ENCODE results near the gene AFF2. TPM values are rescaled to one million over a fixed set of nuclear protein-coding genes. Genes with fewer than 3 reads are reported as not detected.

AFF2 gene
- total RNA-seq, 1 experiment from 2014 or later, result 0.19 TPM

DNA sequence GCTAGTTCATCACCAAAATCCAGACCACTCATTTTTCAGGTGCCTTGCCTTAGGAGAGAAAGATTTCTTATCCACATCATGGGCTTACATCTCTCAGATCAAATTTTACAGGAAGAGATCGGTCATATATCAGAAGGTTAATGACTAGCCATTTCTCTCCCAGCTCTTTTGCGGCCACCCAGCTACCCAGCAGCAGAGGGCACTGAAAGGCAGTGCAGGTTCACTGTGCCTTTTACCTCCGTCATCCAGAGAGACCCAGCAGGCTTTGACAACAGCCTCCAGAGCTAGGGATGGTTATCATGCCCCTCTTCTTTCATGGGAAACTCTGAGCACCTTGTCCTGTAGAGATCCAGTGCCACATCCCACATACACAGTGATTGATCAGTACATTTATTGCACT, 384.8 kb downstream of the AFF2 start:
- no peaks in the 10 kb centered on the region for H3K9me3 Mint-ChIP-seq (ENCODE audit: unreplicated experiment)
- H3K27me3 Mint-ChIP-seq (ENCODE audit: insufficient read depth, unreplicated experiment), result no peaks in the 10 kb centered on the region
- no peaks in the 10 kb centered on the region for H3K4me1 Mint-ChIP-seq (ENCODE audit: insufficient read depth, unreplicated experiment)
- ChIA-PET POLR2A (no interaction called here), CTCF (interaction anchor here (1.2 kb wide), 1 partner anchor 9 kb away, joined by 3 read pairs; no protein-coding TSS in a partner anchor)
- BruUV-seq (replicated peaks), result no TSS peak
- no peak for DNase-seq (ENCODE audit: unreplicated experiment)
- no peak overlapping the region for H3K27ac Mint-ChIP-seq (ENCODE audit: low read depth, unreplicated experiment)
- TF ChIP-seq, protein P1, sequence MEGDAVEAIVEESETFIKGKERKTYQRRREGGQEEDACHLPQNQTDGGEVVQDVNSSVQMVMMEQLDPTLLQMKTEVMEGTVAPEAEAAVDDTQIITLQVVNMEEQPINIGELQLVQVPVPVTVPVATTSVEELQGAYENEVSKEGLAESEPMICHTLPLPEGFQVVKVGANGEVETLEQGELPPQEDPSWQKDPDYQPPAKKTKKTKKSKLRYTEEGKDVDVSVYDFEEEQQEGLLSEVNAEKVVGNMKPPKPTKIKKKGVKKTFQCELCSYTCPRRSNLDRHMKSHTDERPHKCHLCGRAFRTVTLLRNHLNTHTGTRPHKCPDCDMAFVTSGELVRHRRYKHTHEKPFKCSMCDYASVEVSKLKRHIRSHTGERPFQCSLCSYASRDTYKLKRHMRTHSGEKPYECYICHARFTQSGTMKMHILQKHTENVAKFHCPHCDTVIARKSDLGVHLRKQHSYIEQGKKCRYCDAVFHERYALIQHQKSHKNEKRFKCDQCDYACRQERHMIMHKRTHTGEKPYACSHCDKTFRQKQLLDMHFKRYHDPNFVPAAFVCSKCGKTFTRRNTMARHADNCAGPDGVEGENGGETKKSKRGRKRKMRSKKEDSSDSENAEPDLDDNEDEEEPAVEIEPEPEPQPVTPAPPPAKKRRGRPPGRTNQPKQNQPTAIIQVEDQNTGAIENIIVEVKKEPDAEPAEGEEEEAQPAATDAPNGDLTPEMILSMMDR (IDR thresholded peaks at IDR 0.05; ENCODE audit: unreplicated experiment), result no peak
- no peaks in the 10 kb centered on the region for H3K36me3 Mint-ChIP-seq (ENCODE audit: insufficient read depth, unreplicated experiment)
- no peak overlapping the region for H3K4me3 Mint-ChIP-seq (ENCODE audit: unreplicated experiment)
- intact Hi-C loops (cut with micrococcal nuclease), result no loop called here

DNA sequence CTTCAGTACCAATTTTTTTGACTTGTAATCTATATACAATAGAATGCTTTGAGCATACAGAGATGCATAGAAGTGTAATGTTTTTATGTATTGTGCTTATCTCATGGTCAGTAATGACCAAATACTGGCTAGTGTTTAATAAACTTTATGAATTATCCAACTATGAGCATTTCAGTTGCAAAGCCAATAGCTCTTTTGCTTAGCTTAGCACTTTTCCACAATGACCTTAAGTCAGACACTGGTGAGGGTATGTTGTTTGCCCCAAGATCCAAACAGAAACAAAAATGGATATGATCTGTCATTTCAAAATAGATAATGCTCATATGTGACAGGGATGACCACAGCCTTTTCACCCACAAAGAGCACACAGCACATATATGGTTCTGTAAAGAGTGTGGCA, 393.0 kb downstream of the AFF2 start:
- no TSS peak for BruUV-seq (replicated peaks)
- Mint-ChIP-seq H3K9me3 (ENCODE audit: unreplicated experiment) (no peaks in the 10 kb centered on the region), H3K27ac (ENCODE audit: low read depth, unreplicated experiment) (no peak overlapping the region), H3K36me3 (ENCODE audit: insufficient read depth, unreplicated experiment) (no peaks in the 10 kb centered on the region), H3K4me1 (ENCODE audit: insufficient read depth, unreplicated experiment) (no peaks in the 10 kb centered on the region), H3K4me3 (ENCODE audit: unreplicated experiment) (no peak overlapping the region), H3K27me3 (ENCODE audit: insufficient read depth, unreplicated experiment) (no peaks in the 10 kb centered on the region)
- TF ChIP-seq, protein P1 (IDR thresholded peaks at IDR 0.05; ENCODE audit: unreplicated experiment), result no peak
- DNase-seq (ENCODE audit: unreplicated experiment), result no peak
- ChIA-PET CTCF (no interaction called here), POLR2A (no interaction called here)
- intact Hi-C loops (cut with micrococcal nuclease), result no loop called here

DNA sequence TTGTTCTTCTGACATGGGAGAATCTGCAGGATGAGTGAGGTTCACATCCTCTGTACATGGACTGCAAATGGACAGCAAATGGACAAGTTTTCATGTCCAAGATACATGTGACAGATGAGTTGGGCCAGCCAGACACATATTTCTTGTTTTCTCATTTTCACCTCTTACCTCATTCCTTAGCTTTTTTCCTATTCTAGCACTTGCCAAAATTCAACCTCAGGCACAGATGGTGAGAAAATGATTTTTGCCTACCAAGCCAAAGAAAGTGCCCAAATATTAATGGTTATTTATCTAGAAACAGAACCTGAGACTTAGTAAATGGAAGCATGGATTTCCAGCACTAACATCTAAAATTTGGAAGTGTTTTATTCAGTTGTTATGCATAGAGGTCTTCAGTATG, 402.2 kb downstream of the AFF2 start:
- Mint-ChIP-seq H3K27me3 (ENCODE audit: insufficient read depth, unreplicated experiment) (no peaks in the 10 kb centered on the region), H3K4me3 (ENCODE audit: unreplicated experiment) (no peak overlapping the region), H3K9me3 (ENCODE audit: unreplicated experiment) (peaks cover 8% of the 10 kb centered on the region), H3K4me1 (ENCODE audit: insufficient read depth, unreplicated experiment) (no peaks in the 10 kb centered on the region), H3K36me3 (ENCODE audit: insufficient read depth, unreplicated experiment) (no peaks in the 10 kb centered on the region), H3K27ac (ENCODE audit: low read depth, unreplicated experiment) (no peak overlapping the region)
- no peak for DNase-seq (ENCODE audit: unreplicated experiment)
- ChIA-PET POLR2A (no interaction called here), CTCF (interaction anchor here (0.8 kb wide), 1 partner anchor 149 kb away, joined by 3 read pairs; no protein-coding TSS in a partner anchor)
- BruUV-seq (replicated peaks), result no TSS peak
- intact Hi-C loops (cut with micrococcal nuclease), result no loop called here
- TF ChIP-seq, protein P1 (IDR thresholded peaks at IDR 0.05; ENCODE audit: unreplicated experiment), result no peak

DNA sequence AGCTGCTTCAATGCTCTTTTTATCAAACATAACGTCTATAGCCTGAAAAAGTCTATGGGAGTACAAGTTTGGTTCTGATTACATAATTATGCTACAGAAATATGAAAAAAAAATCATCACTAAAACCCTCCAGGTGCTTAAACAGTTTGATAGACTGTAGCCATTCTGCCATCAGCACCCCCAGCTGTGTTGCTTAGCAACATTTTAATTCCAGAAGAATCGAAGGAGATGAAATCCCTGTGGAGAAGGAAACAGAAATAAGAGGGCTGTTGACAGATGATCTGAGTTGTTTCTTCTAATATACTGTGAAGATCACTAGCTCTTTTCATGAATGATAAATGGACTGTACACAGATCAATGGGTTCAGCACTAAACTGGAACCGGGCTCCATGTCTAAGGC, 402.8 kb downstream of the AFF2 start:
- no peak for DNase-seq (ENCODE audit: unreplicated experiment)
- Mint-ChIP-seq H3K27me3 (ENCODE audit: insufficient read depth, unreplicated experiment) (no peaks in the 10 kb centered on the region), H3K27ac (ENCODE audit: low read depth, unreplicated experiment) (no peak overlapping the region), H3K4me1 (ENCODE audit: insufficient read depth, unreplicated experiment) (no peaks in the 10 kb centered on the region), H3K4me3 (ENCODE audit: unreplicated experiment) (no peak overlapping the region), H3K36me3 (ENCODE audit: insufficient read depth, unreplicated experiment) (no peaks in the 10 kb centered on the region), H3K9me3 (ENCODE audit: unreplicated experiment) (peaks cover 8% of the 10 kb centered on the region)
- ChIA-PET POLR2A (no interaction called here), CTCF (no interaction called here)
- TF ChIP-seq, protein P1 (IDR thresholded peaks at IDR 0.05; ENCODE audit: unreplicated experiment), result no peak
- intact Hi-C loops (cut with micrococcal nuclease), result no loop called here
- no TSS peak for BruUV-seq (replicated peaks)
